Stomach (tissue), 9 donors: Measurements from ENCODE around the gene ZNF221. TPM values are rescaled to one million over a fixed set of nuclear protein-coding genes. Genes with fewer than 3 reads are reported as not detected.

Experiments
- DNase-seq, 2 donors: peaks; one replicate each; pipeline versions ENCODE4 v3.0.0 to v3.0.0-alpha.2; 2013 to 2019
- H3K27ac ChIP-seq, 5 donors: fragments of 200-600 bp in 4 of 5; sonication (generic) in 4 of 5; one replicate each; pipeline ENCODE4 v1.5.1; 2013 to 2019; ENCODE audit warnings: mild to moderate bottlenecking in 1 of 5, moderate library complexity in 1 of 5
- H3K27me3 ChIP-seq, 3 donors: fragments of 200-600 bp; sonication (generic); one replicate each; pipeline ENCODE4 v1.5.1; 2017 to 2019; ENCODE audit warnings: mixed run types in 1 of 3
- H3K36me3 ChIP-seq, 4 donors: fragments of 200-600 bp; sonication (generic); 1 replicate in 3 of 4; 2 replicates in 1 of 4; pipeline ENCODE4 v1.5.1; 2016 to 2019
- H3K4me1 ChIP-seq, 4 donors: fragments of 200-600 bp; sonication (generic); one replicate each; pipeline ENCODE4 v1.5.1; 2016 to 2019
- H3K4me3 ChIP-seq, 4 donors: fragments of 200-600 bp; sonication (generic) in 3 of 4; one replicate each; pipeline ENCODE4 v1.5.1; 2016 to 2019; ENCODE audit warnings: mild to moderate bottlenecking in 1 of 4
- H3K9me3 ChIP-seq, 4 donors: fragments of 200-600 bp; sonication (generic); one replicate each; pipeline ENCODE4 v1.5.1; 2016 to 2019
- EP300 ChIP-seq: sonication (generic); formaldehyde crosslinking; IDR thresholded peaks from one replicate; pipeline ENCODE4 v1.6.1; 2017; ENCODE audit warnings: antibody characterized with exemption
- POLR2A ChIP-seq, 4 donors: fragments of 450-650 bp; IDR thresholded peaks; one replicate each; pipeline ENCODE4 v1.6.1; 2016; ENCODE audit warnings: antibody characterized with exemption in 4 of 4, control low read depth in 2 of 4, mild to moderate bottlenecking in 1 of 4, moderate library complexity in 1 of 4
- POLR2AphosphoS5 ChIP-seq, 3 donors: sonication (generic); formaldehyde crosslinking; IDR thresholded peaks; one replicate each; pipeline ENCODE4 v1.6.1; 2016; ENCODE audit warnings: antibody characterized with exemption in 3 of 3
- WGBS, 5 donors: extraction: QIAGEN DNeasy Blood & Tissue Kit in 3 of 5; methylation state at CpG; one replicate each; pipeline versions ENCODE4 v1.1.5 to v1.1.7; 2013 to 2018; 5-methylcytosine and 5-hydroxymethylcytosine counted together
- intact Hi-C: fragments of 100-400 bp; cut with DNase I; formaldehyde crosslinking; loops from one replicate; pipeline ENCODE4 v1.15.1; 2023; ENCODE audit warnings: low total_unique reads
- polyA plus RNA-seq, 3 donors: library from polyadenylated mRNA; stranded (reverse); fragments of 200-250 nt; gene quantifications; one replicate each; pipeline ENCODE4 v1.2.3, GENCODE V29; 2013
- total RNA-seq, 5 donors: library from RNA; depleted of rRNA; stranded (reverse); fragments of >200 nt; gene quantifications; one replicate each; pipeline versions ENCODE4 v1.1.0 to v1.2.3, GENCODE V29; 2014 to 2016
- TF ChIP-seq, protein P1 (sequence below), 7 experiments: fragments of 450-650 bp in 4 of 7; fragments of 200-600 bp in 3 of 7; sonication (generic) in 3 of 7; IDR thresholded peaks; one replicate each; pipeline ENCODE4 v1.5.1; 2016 to 2019; ENCODE audit warnings: antibody characterized with exemption in 7 of 7, control low read depth in 2 of 7, mild to moderate bottlenecking in 1 of 7
- donor health status: healthy with polysubstance abuse.
- donor health status: Bipolar disorder and iron deficiency.
- donor health status: healthy.

ZNF221 gene
- total and polyA plus RNA-seq, 8 donors = 0.31 to 12.1 (median 1.4) TPM; not detected in 1

DNA sequence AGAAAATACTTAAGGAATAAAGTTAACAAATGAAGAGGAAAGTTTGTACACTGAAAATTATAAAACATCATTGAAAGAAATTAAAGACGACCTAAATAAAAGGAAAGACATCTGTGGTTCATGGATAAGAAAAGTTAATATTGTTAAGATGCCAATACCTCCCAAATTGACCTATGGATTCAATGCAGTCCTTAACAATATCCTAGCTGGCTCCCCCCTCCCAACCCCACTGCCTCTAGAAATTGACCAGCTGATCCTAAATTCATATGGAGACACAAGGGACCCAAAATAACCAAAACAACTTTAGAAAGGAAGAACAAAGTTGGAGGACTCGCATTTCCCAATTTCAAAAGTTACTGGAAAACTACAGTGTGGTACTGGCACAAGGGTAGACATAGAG lies 44.3 kb upstream of the ZNF221 start:
- Histone ChIP-seq H3K4me1 (peaks cover 0 to 7% (median 4%) of the 10 kb centered on the region in 4 donors), H3K27ac (no peak overlapping the region), H3K27me3 (no peaks in the 10 kb centered on the region), H3K9me3 (peaks cover 14 to 100% (median 90%) of the 10 kb centered on the region in 4 donors), H3K36me3 (peaks cover 0 to 6% (median 0%) of the 10 kb centered on the region in 4 donors), H3K4me3 (no peak overlapping the region)
- DNase-seq = no peak
- intact Hi-C loops = no loop called here
- TF ChIP-seq POLR2AphosphoS5 (IDR thresholded peaks at IDR 0.05) (no peak), POLR2A (IDR thresholded peaks at IDR 0.05) (no peak), EP300 (no peak)
- TF ChIP-seq, protein P1, sequence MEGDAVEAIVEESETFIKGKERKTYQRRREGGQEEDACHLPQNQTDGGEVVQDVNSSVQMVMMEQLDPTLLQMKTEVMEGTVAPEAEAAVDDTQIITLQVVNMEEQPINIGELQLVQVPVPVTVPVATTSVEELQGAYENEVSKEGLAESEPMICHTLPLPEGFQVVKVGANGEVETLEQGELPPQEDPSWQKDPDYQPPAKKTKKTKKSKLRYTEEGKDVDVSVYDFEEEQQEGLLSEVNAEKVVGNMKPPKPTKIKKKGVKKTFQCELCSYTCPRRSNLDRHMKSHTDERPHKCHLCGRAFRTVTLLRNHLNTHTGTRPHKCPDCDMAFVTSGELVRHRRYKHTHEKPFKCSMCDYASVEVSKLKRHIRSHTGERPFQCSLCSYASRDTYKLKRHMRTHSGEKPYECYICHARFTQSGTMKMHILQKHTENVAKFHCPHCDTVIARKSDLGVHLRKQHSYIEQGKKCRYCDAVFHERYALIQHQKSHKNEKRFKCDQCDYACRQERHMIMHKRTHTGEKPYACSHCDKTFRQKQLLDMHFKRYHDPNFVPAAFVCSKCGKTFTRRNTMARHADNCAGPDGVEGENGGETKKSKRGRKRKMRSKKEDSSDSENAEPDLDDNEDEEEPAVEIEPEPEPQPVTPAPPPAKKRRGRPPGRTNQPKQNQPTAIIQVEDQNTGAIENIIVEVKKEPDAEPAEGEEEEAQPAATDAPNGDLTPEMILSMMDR (IDR thresholded peaks at IDR 0.05) = no peak
- 86 to 98% (median 96%) methylated on average over 2 of the region's 2 CpGs for WGBS, 5 donors

DNA sequence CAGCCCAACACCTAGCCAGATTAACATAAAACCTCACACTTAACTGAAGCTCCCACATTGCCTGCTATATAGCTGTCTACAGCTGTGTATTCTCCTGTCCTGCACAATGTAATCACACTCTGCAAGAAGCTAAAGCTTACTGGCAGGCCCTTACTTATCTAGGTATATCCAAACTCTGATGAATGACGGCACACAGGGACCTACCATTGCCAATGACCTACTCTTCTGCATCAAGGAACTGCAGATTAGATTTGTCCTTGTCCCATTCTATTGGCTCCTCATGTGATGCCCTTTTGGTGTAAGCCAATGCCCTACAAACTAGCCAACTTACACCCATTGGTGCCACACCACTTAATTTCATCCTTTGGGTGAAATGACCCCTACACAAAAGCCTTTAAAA lies 42.4 kb upstream of the ZNF221 start:
- H3K4me3 ChIP-seq = no peak overlapping the region
- peaks cover 29 to 100% (median 94%) of the 10 kb centered on the region in 4 donors for H3K9me3 ChIP-seq
- H3K27me3 ChIP-seq = no peaks in the 10 kb centered on the region
- H3K27ac ChIP-seq = no peak overlapping the region
- no peaks in the 10 kb centered on the region for H3K4me1 ChIP-seq
- peaks cover 4 to 18% (median 6%) of the 10 kb centered on the region in 4 donors for H3K36me3 ChIP-seq
- TF ChIP-seq POLR2A (IDR thresholded peaks at IDR 0.05) (no peak), EP300 (no peak), POLR2AphosphoS5 (IDR thresholded peaks at IDR 0.05) (no peak)
- TF ChIP-seq, protein P1 (IDR thresholded peaks at IDR 0.05) = no peak
- no peak for DNase-seq
- intact Hi-C loops = no loop called here
- WGBS, 5 donors = 90 to 100% (median 96%) methylated on average over 1 of the region's 1 CpG

DNA sequence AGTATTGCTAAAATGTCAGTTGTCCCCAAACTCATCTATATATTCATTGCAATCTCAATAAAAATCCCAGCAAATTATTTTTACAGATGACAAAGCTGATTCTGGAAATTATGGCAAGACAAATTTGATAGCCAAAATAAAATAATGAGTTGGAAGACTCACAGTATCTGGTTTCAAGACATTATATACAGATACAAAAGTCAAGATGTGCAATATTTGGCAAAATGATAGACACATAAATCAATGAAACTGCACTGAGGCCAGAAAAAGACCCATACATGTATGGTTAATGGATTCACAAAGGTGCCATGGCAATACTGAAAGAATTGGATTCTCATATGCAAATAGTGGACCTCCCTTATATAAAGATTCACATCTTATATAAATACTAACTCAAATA lies 40.1 kb upstream of the ZNF221 start:
- Histone ChIP-seq H3K9me3 (peaks cover 51 to 100% (median 98%) of the 10 kb centered on the region in 4 donors), H3K4me3 (no peak overlapping the region), H3K27ac (no peak overlapping the region), H3K36me3 (peaks cover 26 to 41% (median 28%) of the 10 kb centered on the region in 4 donors), H3K27me3 (no peaks in the 10 kb centered on the region), H3K4me1 (no peaks in the 10 kb centered on the region)
- DNase-seq = no peak
- intact Hi-C loops = no loop called here
- no peak for TF ChIP-seq EP300
- no peak for TF ChIP-seq POLR2AphosphoS5 (IDR thresholded peaks at IDR 0.05)
- TF ChIP-seq POLR2A (IDR thresholded peaks at IDR 0.05) = no peak
- TF ChIP-seq, protein P1 (IDR thresholded peaks at IDR 0.05) = no peak

DNA sequence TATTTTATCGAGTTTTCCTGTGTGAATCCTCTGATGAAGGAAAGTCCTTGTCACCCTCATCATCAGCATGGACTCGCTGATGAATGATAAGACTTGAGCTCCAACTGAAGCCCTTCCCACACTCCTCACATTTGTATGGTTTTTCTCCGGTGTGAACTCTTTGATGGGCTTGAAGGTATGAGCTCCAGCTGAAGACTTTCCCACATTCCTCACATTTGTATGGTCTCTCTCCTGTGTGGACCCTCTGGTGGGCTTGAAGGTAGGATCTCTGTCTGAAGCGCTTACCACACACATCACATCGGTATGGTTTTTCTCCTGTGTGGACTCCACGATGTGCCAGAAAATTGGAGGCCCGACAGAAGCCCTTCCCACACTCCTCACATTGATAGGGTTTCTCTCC lies 37.6 kb upstream of the ZNF221 start:
- H3K4me3 ChIP-seq = no peak overlapping the region

More for the DNA sequence above, 37.6 kb upstream of the ZNF221 start:
- no peak overlapping the region for H3K27ac ChIP-seq
- intact Hi-C loops = no loop called here
- H3K9me3 ChIP-seq = peaks cover 54 to 100% (median 98%) of the 10 kb centered on the region in 4 donors
- H3K36me3 ChIP-seq = peaks cover 51 to 66% (median 53%) of the 10 kb centered on the region in 4 donors
- TF ChIP-seq, protein P1 (IDR thresholded peaks at IDR 0.05) = no peak
- no peak for TF ChIP-seq POLR2AphosphoS5 (IDR thresholded peaks at IDR 0.05)
- no peak for TF ChIP-seq EP300
- TF ChIP-seq POLR2A (IDR thresholded peaks at IDR 0.05) = no peak
- no peaks in the 10 kb centered on the region for H3K27me3 ChIP-seq
- DNase-seq = no peak
- 92 to 99% (median 98%) methylated on average over 7 of the region's 7 CpGs for WGBS, 5 donors
- H3K4me1 ChIP-seq = no peaks in the 10 kb centered on the region
